Kidney (tissue), 14 donors: ENCODE measurements around the gene MED13. TPM values are rescaled to one million over a fixed set of nuclear protein-coding genes. Genes with fewer than 3 reads are reported as not detected.

Experiments used
- DNase-seq, 5 donors: peaks; one replicate each; pipeline ENCODE4 v3.0.0-alpha.2; 2013 to 2020
- FAIRE-seq: peaks from 2 replicates; lab custom pipeline; 2012; peaks lifted over from hg19 to GRCh38; lab: Jason Lieb, UNC
- H3K27ac ChIP-seq, 2 donors: one replicate each; pipeline ENCODE4 v1.7.0; 2013; ENCODE audit warnings: low read depth in 2 of 2, low read length in 2 of 2, inconsistent platforms in 1 of 2
- H3K27me3 ChIP-seq: one replicate; pipeline ENCODE4 v1.7.1; 2013; ENCODE audit warnings: low read length, inconsistent platforms; ENCODE audit not compliant: control insufficient read depth, insufficient read depth
- H3K36me3 ChIP-seq, 3 donors: one replicate each; pipeline versions ENCODE4 v1.7.0 to v1.7.1; 2013; ENCODE audit warnings: low read length in 3 of 3, control low read depth in 1 of 3, inconsistent platforms in 1 of 3; ENCODE audit not compliant: insufficient read depth in 3 of 3, control insufficient read depth in 2 of 3
- H3K4me1 ChIP-seq, 3 donors: one replicate each; pipeline versions ENCODE4 v1.7.0 to v1.7.1; 2013; ENCODE audit warnings: low read length in 3 of 3, inconsistent platforms in 1 of 3, low read depth in 1 of 3; ENCODE audit not compliant: control insufficient read depth in 2 of 3, insufficient read depth in 2 of 3
- H3K4me3 ChIP-seq, 3 donors: one replicate each; pipeline versions ENCODE4 v1.7.0 to v1.8.1; 2013; ENCODE audit warnings: low read length in 3 of 3, control low read depth in 1 of 3, inconsistent platforms in 1 of 3
- H3K9ac ChIP-seq, 3 donors: one replicate each; pipeline versions ENCODE4 v1.7.0 to v1.7.1; 2013; ENCODE audit warnings: low read length in 3 of 3, control low read depth in 1 of 3, inconsistent platforms in 1 of 3
- H3K9me3 ChIP-seq, 3 donors: one replicate each; pipeline versions ENCODE4 v1.7.0 to v1.7.1; 2013; ENCODE audit warnings: low read length in 3 of 3, control low read depth in 1 of 3, inconsistent platforms in 1 of 3; ENCODE audit not compliant: control insufficient read depth in 2 of 3, insufficient read depth in 1 of 3
- intact Hi-C: fragments of 100-400 bp; cut with DNase I; formaldehyde crosslinking; loops from one replicate; pipeline ENCODE4 v1.11.1; 2022
- polyA plus RNA-seq: library from polyadenylated mRNA; stranded (reverse); fragments of 350-450 nt; fragmentation: Illumina TruSeq; extraction: RNeasy Lipid Tissue Mini Kit (QIAGEN cat#74804); gene quantifications from one replicate; pipeline ENCODE4 v1.2.3, GENCODE V29; 2014; ENCODE audit warnings: low read depth, low replicate concordance; ENCODE audit not compliant: insufficient read depth
- total RNA-seq: library from RNA; stranded (reverse); fragmentation: NEBNext Ultra II Directional; extraction: Animal tissue kit (Norgen Biotek cat#: 25700); gene quantifications from one replicate; pipeline ENCODE4 v1.2.1, GENCODE V29; 2021
- TF ChIP-seq, protein P1 (sequence below): IDR thresholded peaks from 3 replicates; pipeline ENCODE4 v1.5.1; 2012; ENCODE audit warnings: mild to moderate bottlenecking, moderate library complexity, borderline replicate concordance; ENCODE audit not compliant: insufficient read depth; ENCODE audit errors: extremely low read depth
- donor health status: control.
- donor health status: control.
- donor health status: control.
- donor health status: control.
- donor health status: control.
- donor health status: DM: yes; HTN: yes; CAD: no.
- donor health status: Normal renal cell carcinoma (clear cell type).

Gene MED13
- total and polyA plus RNA-seq, 2 donors from 2014 or later: 6.4 to 73.6 TPM

DNA sequence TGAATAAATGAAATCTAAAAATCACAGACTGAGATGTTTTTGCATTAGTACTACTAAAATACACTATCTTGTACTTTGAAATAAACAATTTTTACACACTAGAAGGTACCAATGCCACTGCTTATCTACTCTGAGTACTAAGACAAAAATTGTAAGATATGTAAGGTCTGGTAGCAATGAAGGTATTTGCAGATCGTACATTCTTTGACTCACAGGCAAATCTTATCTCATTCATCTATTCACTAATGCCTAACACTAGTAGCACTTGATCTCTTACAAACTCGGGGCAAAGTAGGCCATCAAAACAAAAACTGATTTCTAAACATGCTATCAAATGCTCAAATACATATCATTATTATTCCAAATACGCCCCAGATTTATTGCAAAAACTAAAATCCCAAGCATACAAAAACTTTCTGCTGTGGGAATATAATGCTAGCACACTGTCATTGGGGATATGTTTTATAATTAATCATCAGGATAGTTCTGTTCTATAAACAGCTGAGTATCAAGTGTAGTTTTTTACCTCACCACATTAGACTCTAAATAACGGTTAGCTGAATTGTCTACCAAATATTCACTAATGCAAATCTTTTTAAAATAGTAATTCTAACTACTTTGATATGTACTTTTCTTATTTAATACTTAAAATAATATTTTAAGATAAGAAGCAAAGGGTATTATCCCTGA lies 68.0 kb downstream of the MED13 start:
- H3K27ac ChIP-seq: no peak overlapping the region
- FAIRE-seq: peak; percentile 41
- DNase-seq: no peak
- no peaks in the 10 kb centered on the region for H3K9me3 ChIP-seq
- H3K9ac ChIP-seq: no peak overlapping the region
- no peak overlapping the region for H3K4me3 ChIP-seq
- peaks cover 0 to 3% (median 0%) of the 10 kb centered on the region in 3 donors for H3K4me1 ChIP-seq
- no peaks in the 10 kb centered on the region for H3K27me3 ChIP-seq
- peaks cover 0 to 11% (median 2%) of the 10 kb centered on the region in 3 donors for H3K36me3 ChIP-seq
- TF ChIP-seq, protein P1, sequence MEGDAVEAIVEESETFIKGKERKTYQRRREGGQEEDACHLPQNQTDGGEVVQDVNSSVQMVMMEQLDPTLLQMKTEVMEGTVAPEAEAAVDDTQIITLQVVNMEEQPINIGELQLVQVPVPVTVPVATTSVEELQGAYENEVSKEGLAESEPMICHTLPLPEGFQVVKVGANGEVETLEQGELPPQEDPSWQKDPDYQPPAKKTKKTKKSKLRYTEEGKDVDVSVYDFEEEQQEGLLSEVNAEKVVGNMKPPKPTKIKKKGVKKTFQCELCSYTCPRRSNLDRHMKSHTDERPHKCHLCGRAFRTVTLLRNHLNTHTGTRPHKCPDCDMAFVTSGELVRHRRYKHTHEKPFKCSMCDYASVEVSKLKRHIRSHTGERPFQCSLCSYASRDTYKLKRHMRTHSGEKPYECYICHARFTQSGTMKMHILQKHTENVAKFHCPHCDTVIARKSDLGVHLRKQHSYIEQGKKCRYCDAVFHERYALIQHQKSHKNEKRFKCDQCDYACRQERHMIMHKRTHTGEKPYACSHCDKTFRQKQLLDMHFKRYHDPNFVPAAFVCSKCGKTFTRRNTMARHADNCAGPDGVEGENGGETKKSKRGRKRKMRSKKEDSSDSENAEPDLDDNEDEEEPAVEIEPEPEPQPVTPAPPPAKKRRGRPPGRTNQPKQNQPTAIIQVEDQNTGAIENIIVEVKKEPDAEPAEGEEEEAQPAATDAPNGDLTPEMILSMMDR: no peak
- intact Hi-C loops: no loop called here

DNA sequence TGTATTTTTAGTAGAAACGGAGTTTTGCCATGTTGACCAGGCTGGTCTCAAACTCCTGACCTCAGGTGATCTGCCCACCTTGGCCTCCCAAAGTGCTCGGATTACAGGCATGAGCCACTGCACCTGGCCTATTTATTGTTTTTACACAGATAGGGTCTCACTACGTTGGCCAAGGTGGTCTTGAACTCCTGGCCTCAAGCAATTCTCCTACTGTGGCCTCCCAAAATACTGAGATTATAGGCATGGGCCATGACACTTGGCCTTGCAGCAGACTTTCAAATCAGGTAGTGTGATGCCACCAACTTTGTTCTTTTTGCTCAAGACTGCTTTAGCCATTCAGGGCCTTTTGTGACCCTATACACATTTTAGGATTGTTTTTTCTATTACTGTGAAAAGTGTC lies 75.6 kb downstream of the MED13 start:
- Histone ChIP-seq H3K9ac (no peak overlapping the region), H3K27ac (no peak overlapping the region), H3K4me1 (no peaks in the 10 kb centered on the region), H3K36me3 (peaks cover 2 to 18% (median 7%) of the 10 kb centered on the region in 3 donors), H3K4me3 (no peak overlapping the region), H3K27me3 (no peaks in the 10 kb centered on the region), H3K9me3 (no peaks in the 10 kb centered on the region)
- TF ChIP-seq, protein P1: no peak
- intact Hi-C loops: no loop called here
- FAIRE-seq (no peak), DNase-seq (no peak)

DNA sequence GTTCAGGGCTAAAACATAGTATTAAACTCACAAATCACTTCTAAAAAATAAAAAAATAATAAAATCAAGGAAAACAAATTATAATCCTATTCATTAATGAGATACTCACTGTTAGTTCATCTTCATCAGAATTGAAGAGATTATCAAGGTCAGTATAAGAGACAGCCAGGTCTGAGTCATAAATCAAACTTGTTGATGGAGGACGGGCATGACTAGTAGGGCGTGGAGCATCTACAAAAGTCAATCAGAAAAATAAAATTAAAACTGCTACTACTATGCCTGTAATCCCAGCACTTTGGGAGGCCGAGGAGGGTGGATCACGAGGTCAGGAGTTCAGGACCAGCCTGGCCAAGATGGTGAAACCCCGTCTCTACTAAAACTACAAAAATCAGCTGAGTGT lies 78.2 kb downstream of the MED13 start:
- H3K9ac ChIP-seq: no peak overlapping the region
- FAIRE-seq (no peak), DNase-seq (no peak)
- intact Hi-C loops: no loop called here
- no peaks in the 10 kb centered on the region for H3K27me3 ChIP-seq
- H3K9me3 ChIP-seq: no peaks in the 10 kb centered on the region
- TF ChIP-seq, protein P1: no peak
- H3K4me3 ChIP-seq: no peak overlapping the region
- H3K36me3 ChIP-seq: peaks cover 6 to 33% (median 14%) of the 10 kb centered on the region in 3 donors
- no peaks in the 10 kb centered on the region for H3K4me1 ChIP-seq
- H3K27ac ChIP-seq: no peak overlapping the region
